ENCODE data around the gene SMIM13.
"Not testable (repeated sequence)": the region's sequence is repeated elsewhere in the genome, so short reads cannot be mapped to it uniquely, and the experiment has no call there.

SMIM13 gene

GRCh38 chr6:11085758-11086435 is 7.7 kb upstream of the SMIM13 start:
- DNase-seq, result no peak

GRCh38 chr6:11087141-11087812 is 6.4 kb upstream of the SMIM13 start:
- not testable (repeated sequence) for DNase-seq

DNA sequence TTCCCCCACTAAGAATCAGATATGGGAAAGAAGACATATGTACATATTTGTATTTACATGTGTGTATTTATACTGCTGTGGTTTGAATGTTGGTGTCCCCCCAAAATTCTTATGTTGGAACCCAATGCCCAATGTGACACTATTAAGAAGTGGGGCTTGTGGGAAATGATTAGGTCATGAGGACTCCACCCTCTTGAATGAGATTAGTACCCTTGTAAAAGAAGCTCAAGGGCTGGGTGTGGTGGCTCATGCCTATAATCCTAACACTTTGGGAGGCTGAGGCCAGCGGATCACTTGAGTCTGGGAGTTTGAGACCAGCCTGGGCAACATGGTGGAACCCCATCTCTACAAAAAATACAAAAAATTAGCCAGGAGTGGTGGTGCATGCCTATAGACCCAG is 3.9 kb upstream of the SMIM13 start:
- no peak for DNase-seq

DNA sequence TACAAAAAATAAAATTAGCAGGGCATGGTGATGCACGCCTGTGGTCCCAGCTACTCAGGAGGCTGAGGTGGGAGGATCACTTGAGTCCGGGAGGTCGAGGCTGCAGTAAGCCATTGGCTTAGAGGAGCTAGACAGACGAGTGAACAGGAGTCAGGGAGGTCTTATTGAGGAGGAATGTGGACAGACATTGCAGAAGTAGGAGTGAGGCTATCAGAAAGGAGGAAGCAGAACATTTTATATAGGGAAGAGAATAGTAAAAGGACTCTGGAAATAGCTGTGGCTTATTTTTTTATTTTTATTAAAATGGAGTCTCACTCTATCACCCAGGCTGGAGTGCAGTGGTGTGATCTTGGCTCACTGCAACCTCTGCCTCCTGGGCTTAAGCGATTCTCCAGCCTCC is 2.5 kb upstream of the SMIM13 start:
- DNase-seq, result not testable (repeated sequence)

- no peak for DNase-seq
These were observed 812 bp upstream of the SMIM13 start for GRCh38 chr6:11092668-11093375.

- no peak for DNase-seq
These were observed 333 bp upstream of the SMIM13 start for GRCh38 chr6:11093376-11093625.

DNA sequence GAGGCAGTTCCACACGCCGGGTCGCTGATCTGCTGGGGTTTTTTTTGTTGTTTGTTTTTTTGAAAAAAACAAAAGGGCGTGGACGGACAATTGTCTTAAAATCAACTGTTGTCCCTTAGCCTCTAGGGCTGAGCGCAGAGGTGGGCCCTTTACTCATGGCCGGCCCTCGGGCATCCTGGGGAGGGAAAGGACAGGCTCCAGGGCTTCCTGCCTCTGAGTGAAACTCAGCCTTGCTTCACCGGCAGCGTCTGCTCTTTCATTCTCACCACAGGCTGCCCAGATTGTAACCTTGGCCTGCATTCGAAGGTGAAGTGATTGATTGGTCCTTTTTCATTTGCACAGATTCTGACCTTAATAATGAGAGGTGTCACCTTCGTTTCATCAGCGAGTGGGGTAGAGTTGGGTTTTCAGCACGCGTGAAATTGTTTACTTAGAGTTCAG is 797 bp downstream of the SMIM13 start:
- no peak for DNase-seq

DNA sequence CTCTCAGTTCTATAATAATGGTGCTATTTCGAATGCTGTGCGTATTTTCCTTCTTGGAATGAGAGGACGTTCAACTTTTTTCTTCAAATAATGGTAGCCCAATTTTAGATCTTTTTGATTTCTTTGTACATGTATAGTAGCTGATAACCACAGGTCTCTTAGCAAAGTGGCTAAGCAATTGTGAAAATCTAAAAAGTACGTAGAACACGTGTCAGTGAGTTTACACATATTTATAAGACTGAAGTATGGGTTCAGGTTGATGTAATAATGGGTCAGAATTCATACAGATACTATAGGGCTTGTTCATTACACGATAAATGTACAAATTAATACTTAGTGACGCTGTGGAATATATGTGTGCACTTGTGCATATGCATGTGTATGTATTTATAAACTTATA is 1.3 kb downstream of the SMIM13 start:
- DNase-seq, result no peak

DNA sequence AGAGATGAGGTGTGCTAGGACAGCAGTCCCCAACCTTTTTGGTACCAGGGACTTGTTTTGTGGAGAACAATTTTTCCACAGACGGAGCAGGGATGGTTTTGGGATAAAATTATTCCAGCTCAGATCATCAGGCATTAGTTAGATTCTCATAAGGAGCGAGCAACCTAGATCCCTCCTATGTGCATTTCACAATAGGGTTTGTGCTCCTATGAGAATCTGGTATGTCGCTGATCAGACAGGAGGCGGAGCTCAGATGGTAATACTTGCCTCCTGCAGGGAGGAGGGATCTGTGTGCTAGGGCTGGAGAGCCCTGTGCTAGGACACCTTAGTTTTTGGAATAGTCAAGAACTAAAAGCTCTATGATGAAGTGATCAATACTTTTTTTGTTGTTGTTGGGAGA is 2.5 kb downstream of the SMIM13 start:
- DNase-seq, result no peak

GRCh38 chr6:11097476-11097875 is 3.8 kb downstream of the SMIM13 start:
- DNase-seq, result no peak

- no peak for DNase-seq
These were observed 4.4 kb downstream of the SMIM13 start for GRCh38 chr6:11098004-11098403.

DNA sequence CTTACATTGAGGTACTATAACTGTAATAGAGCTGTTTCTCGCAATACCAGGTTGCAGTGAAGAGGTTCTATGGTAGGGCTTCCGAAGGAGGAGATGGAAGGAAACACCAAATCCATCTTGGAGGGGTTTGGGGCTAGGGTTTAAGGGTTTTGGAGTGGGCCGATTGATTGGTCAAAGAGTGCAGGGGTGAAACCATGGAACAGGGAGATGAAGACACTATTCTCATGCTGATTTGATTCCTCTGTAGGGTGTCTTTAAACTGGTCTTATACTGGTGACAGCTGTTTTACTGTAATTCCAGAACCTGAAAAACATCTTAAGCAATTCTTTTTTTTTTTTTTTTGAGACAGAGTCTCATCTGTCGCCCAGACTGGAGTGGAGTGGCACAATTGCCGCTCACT is 7.8 kb downstream of the SMIM13 start:
- DNase-seq, result no peak

GRCh38 chr6:11103065-11103464 is 9.4 kb downstream of the SMIM13 start:
- no peak for DNase-seq

- DNase-seq, result no peak
These were observed 15.1 kb downstream of the SMIM13 start for GRCh38 chr6:11108726-11109125.

- DNase-seq, result no peak
These were observed 17.5 kb downstream of the SMIM13 start, which contains the start of gene ERVFRD-1 for GRCh38 chr6:11110921-11111768. Gene ERVFRD-1 (minus strand): TSS chr6:11111725. CDS start chr6:11105310, 6,415 bp downstream.

DNA sequence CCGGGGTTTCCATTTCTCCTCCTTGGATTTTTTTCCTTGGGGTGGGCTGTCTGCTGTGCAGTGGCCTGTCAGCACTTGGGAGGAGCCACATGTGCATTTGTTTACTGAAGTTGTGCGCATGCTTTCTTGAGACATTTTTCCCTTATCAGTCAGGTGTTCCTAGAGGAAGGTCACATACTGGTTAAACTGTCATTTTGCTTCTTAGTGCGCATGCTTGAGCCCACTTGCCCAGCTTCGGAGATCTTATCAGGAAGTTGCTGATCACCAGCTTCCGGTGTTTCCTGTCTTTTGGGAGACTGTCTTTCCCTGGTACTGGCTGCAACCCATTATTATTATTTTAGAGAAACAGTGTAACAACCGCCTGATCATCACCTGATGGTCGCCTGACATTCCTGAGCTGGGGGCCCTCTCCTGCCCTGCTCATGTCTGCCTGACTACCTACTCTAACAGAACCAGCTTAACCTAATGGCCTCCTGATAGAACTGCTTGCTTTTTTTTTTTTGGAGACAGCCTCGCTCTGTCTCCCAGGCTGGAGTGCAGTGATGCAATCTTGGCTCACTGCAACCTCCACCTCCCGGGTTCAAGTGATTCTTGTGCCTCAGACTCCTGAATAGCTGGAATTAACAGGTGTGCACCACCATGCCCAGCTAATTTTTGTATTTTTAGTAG is 18.3 kb downstream of the SMIM13 start:
- no peak for DNase-seq

DNA sequence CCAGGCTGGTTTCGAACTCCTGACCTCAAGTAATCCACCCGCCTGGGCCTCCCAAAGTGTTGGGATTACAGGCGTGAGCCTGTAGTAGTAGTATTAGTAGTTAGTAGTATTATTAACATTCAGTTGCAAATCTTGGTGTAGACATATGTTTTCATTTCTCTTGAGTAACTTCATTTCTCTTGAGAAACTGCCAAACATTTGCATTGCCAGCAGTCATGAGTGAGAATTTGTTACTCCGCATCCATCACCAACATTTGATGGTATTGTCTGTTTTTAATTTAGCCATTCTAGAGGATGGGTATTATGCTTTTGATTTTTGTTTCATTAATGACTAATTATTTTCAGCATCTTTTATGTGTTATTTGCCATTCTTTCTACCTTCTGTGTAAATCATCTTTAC is 19.4 kb downstream of the SMIM13 start:
- no peak for DNase-seq

DNA sequence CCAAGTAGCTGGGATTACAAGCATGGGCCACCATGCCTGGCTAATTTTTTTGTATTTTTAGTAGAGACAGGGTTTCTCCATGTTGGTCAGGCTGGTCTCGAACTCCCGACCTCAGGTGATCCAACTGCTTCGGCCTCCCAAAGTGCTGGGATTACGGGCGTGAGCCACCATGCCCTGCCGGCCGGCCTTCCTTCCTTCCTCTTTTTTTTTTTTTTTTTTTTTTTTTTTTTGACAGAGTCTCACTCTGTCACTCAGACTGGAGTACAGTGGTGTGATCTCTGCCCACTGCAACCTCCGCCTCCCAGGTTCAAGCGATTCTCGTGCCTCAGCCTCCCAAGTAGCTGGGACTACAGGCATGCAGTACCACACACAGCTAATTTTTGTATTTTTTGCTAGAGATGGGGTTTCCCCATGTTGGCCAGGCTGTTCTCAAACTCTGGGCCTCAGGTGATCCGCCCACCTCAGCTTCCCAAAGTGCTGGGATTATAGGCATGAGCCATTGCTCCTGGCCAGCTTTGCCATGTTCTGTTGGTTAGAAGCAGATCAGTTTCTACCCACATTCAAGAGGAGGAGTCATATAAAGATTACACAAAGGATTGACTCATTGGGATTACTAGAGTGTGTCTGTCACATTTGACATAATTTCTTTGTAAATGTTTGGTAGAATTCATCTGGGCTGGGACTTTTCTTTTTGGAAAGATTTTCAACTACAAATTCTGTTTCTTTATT is 22.3 kb downstream of the SMIM13 start:
- not testable (repeated sequence) for DNase-seq

GRCh38 chr6:11120271-11121005 is 26.8 kb downstream of the SMIM13 start:
- DNase-seq, result no peak

GRCh38 chr6:11121851-11122250 is 28.2 kb downstream of the SMIM13 start:
- DNase-seq, result no peak

DNA sequence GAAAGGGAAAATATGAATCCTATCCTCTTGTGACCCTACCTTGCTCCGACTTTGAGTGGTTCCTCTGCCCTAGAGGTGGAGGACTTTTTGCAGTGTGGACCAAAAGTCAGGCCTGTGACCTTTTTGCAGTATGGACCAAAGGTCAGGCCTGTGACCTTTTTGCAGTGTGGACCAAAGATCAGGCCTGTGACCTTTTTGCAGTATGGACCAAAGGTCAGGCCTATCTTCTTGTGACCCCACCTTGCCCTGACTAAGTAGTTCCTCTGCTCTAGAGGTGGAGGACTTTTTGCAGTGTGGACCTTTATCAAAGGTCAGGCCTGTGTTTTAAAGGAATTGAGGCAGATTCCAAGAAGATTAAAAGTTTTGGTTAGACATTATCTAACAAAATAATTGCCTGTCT is 28.7 kb downstream of the SMIM13 start:
- DNase-seq, result no peak
